ENCODE measurements around the gene SAMM50.

GRCh38 chr22:44000123-44000522 lies 44.9 kb downstream of the SAMM50 start:
- TF ChIP-seq EZH2 (IDR thresholded peaks at IDR 0.05; ENCODE audit: borderline replicate concordance) (no peak), EZH2phosphoT487 (IDR thresholded peaks at IDR 0.05; ENCODE audit: low read depth, severe bottlenecking, unreplicated experiment) (no peak)
- TF ChIP-seq, protein P1, sequence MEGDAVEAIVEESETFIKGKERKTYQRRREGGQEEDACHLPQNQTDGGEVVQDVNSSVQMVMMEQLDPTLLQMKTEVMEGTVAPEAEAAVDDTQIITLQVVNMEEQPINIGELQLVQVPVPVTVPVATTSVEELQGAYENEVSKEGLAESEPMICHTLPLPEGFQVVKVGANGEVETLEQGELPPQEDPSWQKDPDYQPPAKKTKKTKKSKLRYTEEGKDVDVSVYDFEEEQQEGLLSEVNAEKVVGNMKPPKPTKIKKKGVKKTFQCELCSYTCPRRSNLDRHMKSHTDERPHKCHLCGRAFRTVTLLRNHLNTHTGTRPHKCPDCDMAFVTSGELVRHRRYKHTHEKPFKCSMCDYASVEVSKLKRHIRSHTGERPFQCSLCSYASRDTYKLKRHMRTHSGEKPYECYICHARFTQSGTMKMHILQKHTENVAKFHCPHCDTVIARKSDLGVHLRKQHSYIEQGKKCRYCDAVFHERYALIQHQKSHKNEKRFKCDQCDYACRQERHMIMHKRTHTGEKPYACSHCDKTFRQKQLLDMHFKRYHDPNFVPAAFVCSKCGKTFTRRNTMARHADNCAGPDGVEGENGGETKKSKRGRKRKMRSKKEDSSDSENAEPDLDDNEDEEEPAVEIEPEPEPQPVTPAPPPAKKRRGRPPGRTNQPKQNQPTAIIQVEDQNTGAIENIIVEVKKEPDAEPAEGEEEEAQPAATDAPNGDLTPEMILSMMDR (IDR thresholded peaks at IDR 0.05; ENCODE audit: poor library complexity), result no peak

Measured in hepatocyte (in vitro differentiated cells).